HL-60 (cell line): Measurements from ENCODE around the gene USP3.

ENCODE experiments used
- DNase-seq, 2 experiments: peaks; one replicate each; pipeline ENCODE4 v3.0.0-alpha.2; 2010 to 2020; ENCODE audit warnings: low read depth in 1 of 2, low spot score in 1 of 2
- H3K27ac ChIP-seq: fragments of 250-450 bp; sonication (Bioruptor Pico); replicated peaks from 2 replicates; pipeline ENCODE4 v1.5.1; 2020; ENCODE audit warnings: mild to moderate bottlenecking, moderate library complexity
- H3K27me3 ChIP-seq: fragments of 250-450 bp; sonication (Bioruptor Pico); 2 replicates; pipeline ENCODE4 v1.5.1; 2021; ENCODE audit warnings: mild to moderate bottlenecking, moderate library complexity; ENCODE audit not compliant: insufficient read depth, poor library complexity, severe bottlenecking
- H3K4me3 ChIP-seq: replicated peaks from 2 replicates; pipeline ENCODE4 v1.5.1; 2011; ENCODE audit warnings: mild to moderate bottlenecking, control low read depth, low read length; ENCODE audit not compliant: insufficient read depth
- GABPA ChIP-seq: IDR thresholded peaks from 2 replicates; pipeline ENCODE4 v1.6.1; 2012; ENCODE audit warnings: low read depth
- POLR2AphosphoS5 ChIP-seq: IDR thresholded peaks from 2 replicates; pipeline ENCODE4 v1.6.1; 2012; ENCODE audit warnings: low read depth
- SPI1 ChIP-seq: IDR thresholded peaks from 2 replicates; pipeline ENCODE4 v1.6.1; 2012; ENCODE audit warnings: low read depth, mild to moderate bottlenecking, borderline replicate concordance
- TF ChIP-seq, protein P1 (sequence below): IDR thresholded peaks from one replicate; pipeline ENCODE4 v1.5.1; 2011; ENCODE audit warnings: low read length, control low read depth, inconsistent platforms; ENCODE audit not compliant: insufficient read depth
- TF ChIP-seq, protein P2 (sequence below): IDR thresholded peaks from 2 replicates; pipeline ENCODE4 v1.6.1; 2012; ENCODE audit warnings: low read depth; ENCODE audit not compliant: insufficient replicate concordance

The USP3 gene

DNA sequence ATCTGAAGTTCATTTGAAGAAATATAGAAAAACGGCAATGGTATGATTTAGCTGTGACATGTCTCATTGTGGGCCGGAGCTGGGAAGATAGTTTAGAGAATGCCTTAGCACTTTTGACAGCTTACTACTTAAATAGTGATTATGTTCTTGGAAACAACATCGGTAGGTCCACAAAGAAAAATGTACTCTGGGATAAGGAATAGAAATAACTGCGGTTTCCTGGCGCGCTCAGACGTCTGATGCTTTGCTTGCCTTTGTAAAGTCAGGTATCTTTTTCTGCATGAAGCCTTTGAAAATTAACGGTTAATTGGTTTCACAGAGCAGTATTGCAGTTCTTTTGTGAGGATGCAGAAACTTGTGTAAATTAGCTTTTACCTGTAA is 1.4 kb downstream of the USP3 start:
- TF ChIP-seq POLR2AphosphoS5 (no peak), SPI1 (no peak), GABPA (no peak)
- TF ChIP-seq, protein P1, sequence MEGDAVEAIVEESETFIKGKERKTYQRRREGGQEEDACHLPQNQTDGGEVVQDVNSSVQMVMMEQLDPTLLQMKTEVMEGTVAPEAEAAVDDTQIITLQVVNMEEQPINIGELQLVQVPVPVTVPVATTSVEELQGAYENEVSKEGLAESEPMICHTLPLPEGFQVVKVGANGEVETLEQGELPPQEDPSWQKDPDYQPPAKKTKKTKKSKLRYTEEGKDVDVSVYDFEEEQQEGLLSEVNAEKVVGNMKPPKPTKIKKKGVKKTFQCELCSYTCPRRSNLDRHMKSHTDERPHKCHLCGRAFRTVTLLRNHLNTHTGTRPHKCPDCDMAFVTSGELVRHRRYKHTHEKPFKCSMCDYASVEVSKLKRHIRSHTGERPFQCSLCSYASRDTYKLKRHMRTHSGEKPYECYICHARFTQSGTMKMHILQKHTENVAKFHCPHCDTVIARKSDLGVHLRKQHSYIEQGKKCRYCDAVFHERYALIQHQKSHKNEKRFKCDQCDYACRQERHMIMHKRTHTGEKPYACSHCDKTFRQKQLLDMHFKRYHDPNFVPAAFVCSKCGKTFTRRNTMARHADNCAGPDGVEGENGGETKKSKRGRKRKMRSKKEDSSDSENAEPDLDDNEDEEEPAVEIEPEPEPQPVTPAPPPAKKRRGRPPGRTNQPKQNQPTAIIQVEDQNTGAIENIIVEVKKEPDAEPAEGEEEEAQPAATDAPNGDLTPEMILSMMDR: no peak
- TF ChIP-seq, protein P2, sequence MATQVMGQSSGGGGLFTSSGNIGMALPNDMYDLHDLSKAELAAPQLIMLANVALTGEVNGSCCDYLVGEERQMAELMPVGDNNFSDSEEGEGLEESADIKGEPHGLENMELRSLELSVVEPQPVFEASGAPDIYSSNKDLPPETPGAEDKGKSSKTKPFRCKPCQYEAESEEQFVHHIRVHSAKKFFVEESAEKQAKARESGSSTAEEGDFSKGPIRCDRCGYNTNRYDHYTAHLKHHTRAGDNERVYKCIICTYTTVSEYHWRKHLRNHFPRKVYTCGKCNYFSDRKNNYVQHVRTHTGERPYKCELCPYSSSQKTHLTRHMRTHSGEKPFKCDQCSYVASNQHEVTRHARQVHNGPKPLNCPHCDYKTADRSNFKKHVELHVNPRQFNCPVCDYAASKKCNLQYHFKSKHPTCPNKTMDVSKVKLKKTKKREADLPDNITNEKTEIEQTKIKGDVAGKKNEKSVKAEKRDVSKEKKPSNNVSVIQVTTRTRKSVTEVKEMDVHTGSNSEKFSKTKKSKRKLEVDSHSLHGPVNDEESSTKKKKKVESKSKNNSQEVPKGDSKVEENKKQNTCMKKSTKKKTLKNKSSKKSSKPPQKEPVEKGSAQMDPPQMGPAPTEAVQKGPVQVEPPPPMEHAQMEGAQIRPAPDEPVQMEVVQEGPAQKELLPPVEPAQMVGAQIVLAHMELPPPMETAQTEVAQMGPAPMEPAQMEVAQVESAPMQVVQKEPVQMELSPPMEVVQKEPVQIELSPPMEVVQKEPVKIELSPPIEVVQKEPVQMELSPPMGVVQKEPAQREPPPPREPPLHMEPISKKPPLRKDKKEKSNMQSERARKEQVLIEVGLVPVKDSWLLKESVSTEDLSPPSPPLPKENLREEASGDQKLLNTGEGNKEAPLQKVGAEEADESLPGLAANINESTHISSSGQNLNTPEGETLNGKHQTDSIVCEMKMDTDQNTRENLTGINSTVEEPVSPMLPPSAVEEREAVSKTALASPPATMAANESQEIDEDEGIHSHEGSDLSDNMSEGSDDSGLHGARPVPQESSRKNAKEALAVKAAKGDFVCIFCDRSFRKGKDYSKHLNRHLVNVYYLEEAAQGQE: no peak
- no peaks in the 10 kb centered on the region for H3K27me3 ChIP-seq
- H3K4me3 ChIP-seq: peak overlapping the region; percentile 75
- DNase-seq: no peak
- H3K27ac ChIP-seq: peak overlapping the region; percentile 90

DNA sequence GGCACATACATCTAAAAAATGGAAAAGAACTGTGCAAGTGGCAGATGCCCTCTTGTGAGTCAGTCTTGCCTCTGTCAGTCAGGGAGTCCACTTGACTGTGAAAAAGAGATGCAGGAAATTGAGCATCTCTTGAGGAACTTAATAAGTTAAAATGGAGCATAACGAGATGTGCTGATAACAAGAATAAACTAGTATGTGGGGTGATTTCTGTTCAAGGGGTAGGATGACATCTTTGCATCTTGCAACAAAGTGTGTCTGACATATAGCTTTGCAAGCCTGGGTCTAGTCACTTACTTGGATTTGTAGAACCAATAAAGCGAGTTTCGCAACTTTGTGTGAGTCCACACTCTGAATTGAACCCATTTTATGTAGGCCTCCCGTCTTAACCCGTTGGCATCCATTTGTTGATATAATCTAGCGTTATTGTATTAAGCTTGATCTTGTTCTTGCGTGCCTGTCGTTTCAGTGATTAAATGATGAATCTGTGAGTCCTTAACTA is 2.2 kb downstream of the USP3 start:
- H3K4me3 ChIP-seq: peak overlapping the region; percentile 75
- no peak overlapping the region for H3K27ac ChIP-seq
- no peak for DNase-seq
- H3K27me3 ChIP-seq: no peaks in the 10 kb centered on the region
- TF ChIP-seq SPI1 (no peak), GABPA (no peak), POLR2AphosphoS5 (no peak)
- TF ChIP-seq, protein P1: no peak
- TF ChIP-seq, protein P2: no peak

DNA sequence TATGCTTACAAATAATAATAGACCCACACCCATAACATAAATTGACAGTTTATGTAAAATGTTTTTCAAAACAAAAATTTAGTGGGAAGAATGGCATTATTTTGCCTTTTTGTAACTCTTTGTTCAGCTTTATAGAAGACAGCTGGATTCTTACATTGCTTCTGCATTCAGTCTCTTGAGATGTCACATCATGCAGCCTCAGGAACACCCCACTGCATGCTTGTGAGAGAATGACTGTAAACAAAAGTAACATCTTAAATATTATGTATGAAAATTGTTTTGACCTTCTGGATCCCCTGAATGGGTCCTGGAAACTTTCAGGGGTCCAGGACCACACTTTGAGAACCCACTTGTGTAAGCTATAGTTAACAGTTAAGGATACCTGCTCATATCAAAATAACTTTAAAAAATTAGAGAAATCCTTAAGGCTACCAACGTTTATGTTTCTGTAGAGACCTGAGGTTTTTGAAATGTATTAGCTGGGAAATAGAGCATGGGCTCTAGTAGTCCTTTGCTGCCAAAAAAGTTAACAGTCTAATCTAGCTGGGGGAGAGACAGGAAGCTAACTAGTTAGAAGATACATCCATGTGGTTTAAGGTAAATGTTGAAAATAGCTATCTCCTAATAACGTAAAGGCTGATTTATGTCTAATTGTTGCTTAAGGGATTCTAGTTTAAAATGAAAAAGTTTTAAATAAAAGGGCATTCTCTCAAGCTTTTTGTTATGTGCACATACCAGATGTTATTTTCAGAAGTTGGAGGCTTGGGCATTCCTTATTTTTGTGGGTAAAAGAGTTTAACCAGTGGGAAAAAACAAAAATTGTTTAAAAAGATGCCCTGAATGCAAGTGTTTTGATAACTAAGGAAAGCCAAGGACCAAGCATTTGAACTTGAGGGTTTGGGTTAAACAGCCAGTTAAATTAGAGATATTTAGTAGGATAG is 3.8 kb downstream of the USP3 start:
- no peak overlapping the region for H3K4me3 ChIP-seq
- H3K27ac ChIP-seq: no peak overlapping the region
- no peaks in the 10 kb centered on the region for H3K27me3 ChIP-seq
- no peak for DNase-seq
- TF ChIP-seq, protein P2: no peak
- TF ChIP-seq POLR2AphosphoS5: no peak
- no peak for TF ChIP-seq GABPA
- no peak for TF ChIP-seq SPI1
- TF ChIP-seq, protein P1: no peak
